WTC11 (cell line): ENCODE results near the gene STK32B. TPM values are rescaled to one million over a fixed set of nuclear protein-coding genes. Genes with fewer than 3 reads are reported as not detected.

ENCODE experiments used
- ATAC-seq: fragments of 200-7000 bp; cut with Tn5 transposase; 2 replicates; pipeline ENCODE4 v1.10.0; 2021; ENCODE audit warnings: mild to moderate bottlenecking, moderate library complexity
- CTCF ChIA-PET: fragments of 300-600 bp; sonication (Branson Sonifier 250); formaldehyde crosslinking; loops from one replicate; lab custom pipeline; 2021; ENCODE audit warnings: antibody characterized with exemption; lab: Charles Lee
- POLR2A ChIA-PET: fragments of 350-600 bp; sonication (Branson Sonifier 250); formaldehyde crosslinking; loops from one replicate; lab custom pipeline; 2021; ENCODE audit warnings: antibody characterized with exemption; lab: Charles Lee
- DNase-seq: peaks from one replicate; pipeline ENCODE4 v3.0.0; 2021; ENCODE audit warnings: low spot score
- H3K27ac Mint-ChIP-seq: 2 replicates; pipeline ENCODE4 v1.8.0; 2021; ENCODE audit warnings: mixed read lengths
- H3K27me3 Mint-ChIP-seq: 2 replicates; pipeline ENCODE4 v1.8.0; 2021; ENCODE audit warnings: low read depth, mild to moderate bottlenecking, moderate library complexity, mixed read lengths
- H3K36me3 Mint-ChIP-seq: 2 replicates; pipeline ENCODE4 v1.8.0; 2021; ENCODE audit warnings: mixed read lengths
- H3K4me1 Mint-ChIP-seq: 2 replicates; pipeline ENCODE4 v1.8.0; 2022; ENCODE audit warnings: mixed read lengths
- H3K4me3 Mint-ChIP-seq: 2 replicates; pipeline ENCODE4 v1.8.0; 2021; ENCODE audit warnings: mild to moderate bottlenecking, moderate library complexity, mixed read lengths
- H3K9me3 Mint-ChIP-seq: 2 replicates; pipeline ENCODE4 v1.8.0; 2021; ENCODE audit warnings: mixed read lengths
- FOXJ3 ChIP-seq: sonication (generic); formaldehyde crosslinking; IDR thresholded peaks from 2 replicates; pipeline ENCODE4 v1.9.0; 2021; ENCODE audit warnings: missing genetic modification reagents, mild to moderate bottlenecking, borderline replicate concordance
- JAZF1 ChIP-seq: fragments of 250-450 bp; sonication (Bioruptor Pico); IDR thresholded peaks from 2 replicates; pipeline ENCODE4 v1.9.0; 2021; ENCODE audit warnings: moderate library complexity, mild to moderate bottlenecking, inconsistent platforms
- MYBL2 ChIP-seq: sonication (generic); formaldehyde crosslinking; IDR thresholded peaks from 2 replicates; pipeline ENCODE4 v1.8.1; 2023; ENCODE audit warnings: mild to moderate bottlenecking, moderate library complexity, missing genetic modification reagents
- NFE2L1 ChIP-seq: sonication (generic); formaldehyde crosslinking; IDR thresholded peaks from 2 replicates; pipeline ENCODE4 v1.8.1; 2023; ENCODE audit warnings: missing genetic modification reagents
- NR2C2 ChIP-seq: sonication (generic); formaldehyde crosslinking; IDR thresholded peaks from 2 replicates; pipeline ENCODE4 v1.8.0; 2022; ENCODE audit warnings: mild to moderate bottlenecking, missing genetic modification reagents
- PRRX2 ChIP-seq: fragments of 250-450 bp; sonication (Bioruptor Pico); IDR thresholded peaks from 2 replicates; pipeline ENCODE4 v1.8.0; 2021; ENCODE audit warnings: mild to moderate bottlenecking
- RORB ChIP-seq: fragments of 250-450 bp; sonication (Bioruptor Pico); IDR thresholded peaks from 2 replicates; pipeline ENCODE4 v1.9.0; 2021; ENCODE audit warnings: mild to moderate bottlenecking
- TCF7 ChIP-seq: sonication (generic); formaldehyde crosslinking; IDR thresholded peaks from 2 replicates; pipeline ENCODE4 v1.8.0; 2022; ENCODE audit warnings: mild to moderate bottlenecking, low read depth, missing genetic modification reagents, moderate library complexity
- TEAD1 ChIP-seq: sonication (generic); formaldehyde crosslinking; IDR thresholded peaks from 2 replicates; pipeline ENCODE4 v1.8.0; 2022; ENCODE audit warnings: mild to moderate bottlenecking, missing genetic modification reagents
- ZBTB21 ChIP-seq: sonication (generic); formaldehyde crosslinking; IDR thresholded peaks from 2 replicates; pipeline ENCODE4 v1.8.1; 2023; ENCODE audit warnings: mild to moderate bottlenecking, missing genetic modification reagents, borderline replicate concordance
- ZNF138 ChIP-seq: sonication (generic); formaldehyde crosslinking; conservative IDR thresholded peaks from 2 replicates; pipeline ENCODE4 v1.8.1; 2022; ENCODE audit warnings: mild to moderate bottlenecking, moderate library complexity, missing genetic modification reagents
- ZNF232 ChIP-seq: sonication (generic); formaldehyde crosslinking; IDR thresholded peaks from 2 replicates; pipeline ENCODE4 v1.8.0; 2022; ENCODE audit warnings: mild to moderate bottlenecking, missing genetic modification reagents
- total RNA-seq: library from RNA; stranded (reverse); gene quantifications from 3 replicates; pipeline ENCODE4 v1.2.3, GENCODE V29; 2021
- TF ChIP-seq, protein P1 (sequence below): fragments of 250-450 bp; sonication (Bioruptor Pico); IDR thresholded peaks from 2 replicates; pipeline ENCODE4 v2.1.2; 2022; ENCODE audit warnings: mild to moderate bottlenecking, moderate library complexity
- TF ChIP-seq, protein P2 (sequence below): fragments of 250-450 bp; sonication (Bioruptor Pico); IDR thresholded peaks from 2 replicates; pipeline ENCODE4 v1.9.0; 2021; ENCODE audit warnings: moderate library complexity, mild to moderate bottlenecking, inconsistent platforms, borderline replicate concordance
- TF ChIP-seq, protein P3 (sequence below): sonication (generic); formaldehyde crosslinking; IDR thresholded peaks from 2 replicates; pipeline ENCODE4 v1.8.1; 2023; ENCODE audit warnings: mild to moderate bottlenecking, missing genetic modification reagents
- TF ChIP-seq, protein P4 (sequence below): sonication (generic); formaldehyde crosslinking; conservative IDR thresholded peaks from 2 replicates; pipeline ENCODE4 v1.8.1; 2022; ENCODE audit warnings: mild to moderate bottlenecking, missing genetic modification reagents
- TF ChIP-seq, protein P5 (sequence below): sonication (generic); formaldehyde crosslinking; IDR thresholded peaks from 2 replicates; pipeline ENCODE4 v1.8.0; 2023; ENCODE audit warnings: mild to moderate bottlenecking, missing genetic modification reagents
- TF ChIP-seq, protein P6 (sequence below): sonication (generic); formaldehyde crosslinking; IDR thresholded peaks from 2 replicates; pipeline ENCODE4 v1.8.0; 2022; ENCODE audit warnings: mild to moderate bottlenecking, missing genetic modification reagents
- TF ChIP-seq, protein P7 (sequence below): sonication (generic); formaldehyde crosslinking; IDR thresholded peaks from 2 replicates; pipeline ENCODE4 v1.8.1; 2023; ENCODE audit warnings: mild to moderate bottlenecking, missing genetic modification reagents, moderate library complexity
- TF ChIP-seq, protein P8 (sequence below): sonication (generic); formaldehyde crosslinking; IDR thresholded peaks from 2 replicates; pipeline ENCODE4 v1.8.0; 2023; ENCODE audit warnings: missing genetic modification reagents, mild to moderate bottlenecking, borderline replicate concordance
- TF ChIP-seq, protein P9 (sequence below): fragments of 250-450 bp; sonication (Bioruptor Pico); IDR thresholded peaks from 2 replicates; pipeline ENCODE4 v1.9.0; 2021; ENCODE audit warnings: mild to moderate bottlenecking

The STK32B gene
- total RNA-seq, 1 experiment from 2014 or later, result 1.9 TPM

DNA sequence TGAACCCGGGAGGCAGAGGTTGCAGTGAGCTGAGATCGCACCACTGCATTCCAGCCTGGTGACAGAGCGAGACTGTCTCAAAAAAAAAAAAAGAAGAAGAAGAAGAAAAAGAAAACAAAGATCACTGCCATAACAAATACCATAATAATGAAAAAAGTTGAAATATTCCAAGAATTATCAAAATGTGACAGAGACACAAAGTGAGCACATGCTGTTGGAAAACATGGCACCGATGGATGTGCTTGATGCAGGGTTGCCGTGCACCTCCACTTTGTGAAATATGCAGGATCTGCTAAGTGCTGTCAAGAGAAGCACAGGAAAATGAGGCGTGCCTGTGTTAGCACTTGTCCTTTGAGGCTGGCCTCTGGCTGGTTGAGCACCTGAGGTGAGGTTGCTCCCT is 133.3 kb downstream of the STK32B start:
- no peak for TF ChIP-seq TEAD1 (CRISPR knock-in tag)
- TF ChIP-seq, protein P1, sequence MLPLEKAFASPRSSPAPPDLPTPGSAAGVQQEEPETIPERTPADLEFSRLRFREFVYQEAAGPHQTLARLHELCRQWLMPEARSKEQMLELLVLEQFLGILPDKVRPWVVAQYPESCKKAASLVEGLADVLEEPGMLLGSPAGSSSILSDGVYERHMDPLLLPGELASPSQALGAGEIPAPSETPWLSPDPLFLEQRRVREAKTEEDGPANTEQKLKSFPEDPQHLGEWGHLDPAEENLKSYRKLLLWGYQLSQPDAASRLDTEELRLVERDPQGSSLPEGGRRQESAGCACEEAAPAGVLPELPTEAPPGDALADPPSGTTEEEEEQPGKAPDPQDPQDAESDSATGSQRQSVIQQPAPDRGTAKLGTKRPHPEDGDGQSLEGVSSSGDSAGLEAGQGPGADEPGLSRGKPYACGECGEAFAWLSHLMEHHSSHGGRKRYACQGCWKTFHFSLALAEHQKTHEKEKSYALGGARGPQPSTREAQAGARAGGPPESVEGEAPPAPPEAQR (CRISPR knock-in tag), result no peak
- TF ChIP-seq, protein P2, sequence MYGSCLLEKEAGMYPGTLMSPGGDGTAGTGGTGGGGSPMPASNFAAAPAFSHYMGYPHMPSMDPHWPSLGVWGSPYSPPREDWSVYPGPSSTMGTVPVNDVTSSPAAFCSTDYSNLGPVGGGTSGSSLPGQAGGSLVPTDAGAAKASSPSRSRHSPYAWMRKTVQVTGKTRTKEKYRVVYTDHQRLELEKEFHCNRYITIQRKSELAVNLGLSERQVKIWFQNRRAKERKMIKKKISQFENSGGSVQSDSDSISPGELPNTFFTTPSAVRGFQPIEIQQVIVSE (CRISPR knock-in tag), result no peak
- TF ChIP-seq, protein P3, sequence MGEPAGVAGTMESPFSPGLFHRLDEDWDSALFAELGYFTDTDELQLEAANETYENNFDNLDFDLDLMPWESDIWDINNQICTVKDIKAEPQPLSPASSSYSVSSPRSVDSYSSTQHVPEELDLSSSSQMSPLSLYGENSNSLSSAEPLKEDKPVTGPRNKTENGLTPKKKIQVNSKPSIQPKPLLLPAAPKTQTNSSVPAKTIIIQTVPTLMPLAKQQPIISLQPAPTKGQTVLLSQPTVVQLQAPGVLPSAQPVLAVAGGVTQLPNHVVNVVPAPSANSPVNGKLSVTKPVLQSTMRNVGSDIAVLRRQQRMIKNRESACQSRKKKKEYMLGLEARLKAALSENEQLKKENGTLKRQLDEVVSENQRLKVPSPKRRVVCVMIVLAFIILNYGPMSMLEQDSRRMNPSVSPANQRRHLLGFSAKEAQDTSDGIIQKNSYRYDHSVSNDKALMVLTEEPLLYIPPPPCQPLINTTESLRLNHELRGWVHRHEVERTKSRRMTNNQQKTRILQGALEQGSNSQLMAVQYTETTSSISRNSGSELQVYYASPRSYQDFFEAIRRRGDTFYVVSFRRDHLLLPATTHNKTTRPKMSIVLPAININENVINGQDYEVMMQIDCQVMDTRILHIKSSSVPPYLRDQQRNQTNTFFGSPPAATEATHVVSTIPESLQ (CRISPR knock-in tag), result no peak
- Mint-ChIP-seq H3K4me3 (no peak overlapping the region), H3K4me1 (peaks cover 12% of the 10 kb centered on the region), H3K27me3 (peaks cover 13% of the 10 kb centered on the region), H3K9me3 (no peaks in the 10 kb centered on the region), H3K27ac (no peak overlapping the region), H3K36me3 (no peaks in the 10 kb centered on the region)
- ATAC-seq, result no peak
- ChIA-PET CTCF (no interaction called here), POLR2A (no interaction called here)
- DNase-seq, result no peak

DNA sequence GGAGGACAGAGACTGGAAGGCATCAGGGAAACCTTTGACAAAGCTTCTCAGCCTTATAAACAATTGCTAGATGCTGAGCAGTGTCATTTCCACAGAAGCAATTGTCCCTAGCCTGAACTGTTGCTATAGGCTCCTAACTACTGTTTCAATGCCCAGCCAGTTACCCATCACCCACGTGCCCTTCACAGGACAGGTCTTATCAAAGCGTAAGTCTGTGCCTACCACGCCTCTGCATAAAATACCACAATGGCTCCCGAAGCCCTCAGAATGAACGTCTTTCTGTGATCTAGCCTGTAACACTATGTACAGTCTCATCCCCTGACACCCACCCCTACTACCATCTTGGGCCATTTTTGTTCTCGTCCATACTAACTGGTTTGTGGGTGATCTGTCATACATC is 134.3 kb downstream of the STK32B start:
- Mint-ChIP-seq H3K4me3 (no peak overlapping the region), H3K9me3 (no peaks in the 10 kb centered on the region)
- no peak for ATAC-seq
- POLR2A ChIA-PET, result no interaction called here
- no peak for TF ChIP-seq PRRX2 (CRISPR knock-in tag)
- TF ChIP-seq, protein P4, sequence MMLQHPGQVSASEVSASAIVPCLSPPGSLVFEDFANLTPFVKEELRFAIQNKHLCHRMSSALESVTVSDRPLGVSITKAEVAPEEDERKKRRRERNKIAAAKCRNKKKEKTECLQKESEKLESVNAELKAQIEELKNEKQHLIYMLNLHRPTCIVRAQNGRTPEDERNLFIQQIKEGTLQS (CRISPR knock-in tag), result no peak
- TF ChIP-seq ZBTB21 (CRISPR knock-in tag), result no peak
- TF ChIP-seq TEAD1 (CRISPR knock-in tag), result no peak
- no peak for TF ChIP-seq MYBL2
- no peak for TF ChIP-seq RORB (CRISPR knock-in tag)
- TF ChIP-seq, protein P5, sequence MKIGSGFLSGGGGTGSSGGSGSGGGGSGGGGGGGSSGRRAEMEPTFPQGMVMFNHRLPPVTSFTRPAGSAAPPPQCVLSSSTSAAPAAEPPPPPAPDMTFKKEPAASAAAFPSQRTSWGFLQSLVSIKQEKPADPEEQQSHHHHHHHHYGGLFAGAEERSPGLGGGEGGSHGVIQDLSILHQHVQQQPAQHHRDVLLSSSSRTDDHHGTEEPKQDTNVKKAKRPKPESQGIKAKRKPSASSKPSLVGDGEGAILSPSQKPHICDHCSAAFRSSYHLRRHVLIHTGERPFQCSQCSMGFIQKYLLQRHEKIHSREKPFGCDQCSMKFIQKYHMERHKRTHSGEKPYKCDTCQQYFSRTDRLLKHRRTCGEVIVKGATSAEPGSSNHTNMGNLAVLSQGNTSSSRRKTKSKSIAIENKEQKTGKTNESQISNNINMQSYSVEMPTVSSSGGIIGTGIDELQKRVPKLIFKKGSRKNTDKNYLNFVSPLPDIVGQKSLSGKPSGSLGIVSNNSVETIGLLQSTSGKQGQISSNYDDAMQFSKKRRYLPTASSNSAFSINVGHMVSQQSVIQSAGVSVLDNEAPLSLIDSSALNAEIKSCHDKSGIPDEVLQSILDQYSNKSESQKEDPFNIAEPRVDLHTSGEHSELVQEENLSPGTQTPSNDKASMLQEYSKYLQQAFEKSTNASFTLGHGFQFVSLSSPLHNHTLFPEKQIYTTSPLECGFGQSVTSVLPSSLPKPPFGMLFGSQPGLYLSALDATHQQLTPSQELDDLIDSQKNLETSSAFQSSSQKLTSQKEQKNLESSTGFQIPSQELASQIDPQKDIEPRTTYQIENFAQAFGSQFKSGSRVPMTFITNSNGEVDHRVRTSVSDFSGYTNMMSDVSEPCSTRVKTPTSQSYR (CRISPR knock-in tag), result no peak
- no peak for TF ChIP-seq TCF7 (CRISPR knock-in tag)
- TF ChIP-seq NFE2L1 (CRISPR knock-in tag), result no peak
- no peak for TF ChIP-seq ZNF138
- TF ChIP-seq FOXJ3, result no peak
- TF ChIP-seq, protein P6, sequence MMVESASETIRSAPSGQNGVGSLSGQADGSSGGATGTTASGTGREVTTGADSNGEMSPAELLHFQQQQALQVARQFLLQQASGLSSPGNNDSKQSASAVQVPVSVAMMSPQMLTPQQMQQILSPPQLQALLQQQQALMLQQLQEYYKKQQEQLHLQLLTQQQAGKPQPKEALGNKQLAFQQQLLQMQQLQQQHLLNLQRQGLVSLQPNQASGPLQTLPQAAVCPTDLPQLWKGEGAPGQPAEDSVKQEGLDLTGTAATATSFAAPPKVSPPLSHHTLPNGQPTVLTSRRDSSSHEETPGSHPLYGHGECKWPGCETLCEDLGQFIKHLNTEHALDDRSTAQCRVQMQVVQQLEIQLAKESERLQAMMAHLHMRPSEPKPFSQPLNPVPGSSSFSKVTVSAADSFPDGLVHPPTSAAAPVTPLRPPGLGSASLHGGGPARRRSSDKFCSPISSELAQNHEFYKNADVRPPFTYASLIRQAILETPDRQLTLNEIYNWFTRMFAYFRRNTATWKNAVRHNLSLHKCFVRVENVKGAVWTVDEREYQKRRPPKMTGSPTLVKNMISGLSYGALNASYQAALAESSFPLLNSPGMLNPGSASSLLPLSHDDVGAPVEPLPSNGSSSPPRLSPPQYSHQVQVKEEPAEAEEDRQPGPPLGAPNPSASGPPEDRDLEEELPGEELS, result no peak
- TF ChIP-seq ZNF232 (CRISPR knock-in tag), result no peak
- TF ChIP-seq JAZF1 (CRISPR knock-in tag), result no peak
- TF ChIP-seq, protein P7, sequence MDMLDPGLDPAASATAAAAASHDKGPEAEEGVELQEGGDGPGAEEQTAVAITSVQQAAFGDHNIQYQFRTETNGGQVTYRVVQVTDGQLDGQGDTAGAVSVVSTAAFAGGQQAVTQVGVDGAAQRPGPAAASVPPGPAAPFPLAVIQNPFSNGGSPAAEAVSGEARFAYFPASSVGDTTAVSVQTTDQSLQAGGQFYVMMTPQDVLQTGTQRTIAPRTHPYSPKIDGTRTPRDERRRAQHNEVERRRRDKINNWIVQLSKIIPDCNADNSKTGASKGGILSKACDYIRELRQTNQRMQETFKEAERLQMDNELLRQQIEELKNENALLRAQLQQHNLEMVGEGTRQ, result no peak
- TF ChIP-seq, protein P8, sequence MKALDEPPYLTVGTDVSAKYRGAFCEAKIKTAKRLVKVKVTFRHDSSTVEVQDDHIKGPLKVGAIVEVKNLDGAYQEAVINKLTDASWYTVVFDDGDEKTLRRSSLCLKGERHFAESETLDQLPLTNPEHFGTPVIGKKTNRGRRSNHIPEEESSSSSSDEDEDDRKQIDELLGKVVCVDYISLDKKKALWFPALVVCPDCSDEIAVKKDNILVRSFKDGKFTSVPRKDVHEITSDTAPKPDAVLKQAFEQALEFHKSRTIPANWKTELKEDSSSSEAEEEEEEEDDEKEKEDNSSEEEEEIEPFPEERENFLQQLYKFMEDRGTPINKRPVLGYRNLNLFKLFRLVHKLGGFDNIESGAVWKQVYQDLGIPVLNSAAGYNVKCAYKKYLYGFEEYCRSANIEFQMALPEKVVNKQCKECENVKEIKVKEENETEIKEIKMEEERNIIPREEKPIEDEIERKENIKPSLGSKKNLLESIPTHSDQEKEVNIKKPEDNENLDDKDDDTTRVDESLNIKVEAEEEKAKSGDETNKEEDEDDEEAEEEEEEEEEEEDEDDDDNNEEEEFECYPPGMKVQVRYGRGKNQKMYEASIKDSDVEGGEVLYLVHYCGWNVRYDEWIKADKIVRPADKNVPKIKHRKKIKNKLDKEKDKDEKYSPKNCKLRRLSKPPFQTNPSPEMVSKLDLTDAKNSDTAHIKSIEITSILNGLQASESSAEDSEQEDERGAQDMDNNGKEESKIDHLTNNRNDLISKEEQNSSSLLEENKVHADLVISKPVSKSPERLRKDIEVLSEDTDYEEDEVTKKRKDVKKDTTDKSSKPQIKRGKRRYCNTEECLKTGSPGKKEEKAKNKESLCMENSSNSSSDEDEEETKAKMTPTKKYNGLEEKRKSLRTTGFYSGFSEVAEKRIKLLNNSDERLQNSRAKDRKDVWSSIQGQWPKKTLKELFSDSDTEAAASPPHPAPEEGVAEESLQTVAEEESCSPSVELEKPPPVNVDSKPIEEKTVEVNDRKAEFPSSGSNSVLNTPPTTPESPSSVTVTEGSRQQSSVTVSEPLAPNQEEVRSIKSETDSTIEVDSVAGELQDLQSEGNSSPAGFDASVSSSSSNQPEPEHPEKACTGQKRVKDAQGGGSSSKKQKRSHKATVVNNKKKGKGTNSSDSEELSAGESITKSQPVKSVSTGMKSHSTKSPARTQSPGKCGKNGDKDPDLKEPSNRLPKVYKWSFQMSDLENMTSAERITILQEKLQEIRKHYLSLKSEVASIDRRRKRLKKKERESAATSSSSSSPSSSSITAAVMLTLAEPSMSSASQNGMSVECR (CRISPR knock-in tag), result no peak
- TF ChIP-seq NR2C2 (CRISPR knock-in tag), result no peak
- TF ChIP-seq, protein P9, sequence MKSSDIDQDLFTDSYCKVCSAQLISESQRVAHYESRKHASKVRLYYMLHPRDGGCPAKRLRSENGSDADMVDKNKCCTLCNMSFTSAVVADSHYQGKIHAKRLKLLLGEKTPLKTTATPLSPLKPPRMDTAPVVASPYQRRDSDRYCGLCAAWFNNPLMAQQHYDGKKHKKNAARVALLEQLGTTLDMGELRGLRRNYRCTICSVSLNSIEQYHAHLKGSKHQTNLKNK (CRISPR knock-in tag), result no peak
- TF ChIP-seq, all 79 proteins: peak for 0
- Mint-ChIP-seq H3K27ac (no peak overlapping the region), H3K4me1 (peaks cover 12% of the 10 kb centered on the region), H3K36me3 (no peaks in the 10 kb centered on the region), H3K27me3 (peaks cover 11% of the 10 kb centered on the region)
- DNase-seq, result no peak
- CTCF ChIA-PET, result no interaction called here
